Occipital lobe (tissue), 2 donors: ENCODE results near the gene KPNA4. TPM values are rescaled to one million over a fixed set of nuclear protein-coding genes. Genes with fewer than 3 reads are reported as not detected.
"Not testable (repeated sequence)": the region's sequence is repeated elsewhere in the genome, so short reads cannot be mapped to it uniquely, and the experiment has no call there.

Experiments used
- DNase-seq: peaks from one replicate; lab custom pipeline; 2025; lab: John Stamatoyannopoulos, UW
- total RNA-seq: library from RNA; depleted of rRNA; stranded (reverse); fragments of >200 nt; gene quantifications from one replicate; pipeline ENCODE4 v1.2.3, GENCODE V29; 2014

The KPNA4 gene, protein sequence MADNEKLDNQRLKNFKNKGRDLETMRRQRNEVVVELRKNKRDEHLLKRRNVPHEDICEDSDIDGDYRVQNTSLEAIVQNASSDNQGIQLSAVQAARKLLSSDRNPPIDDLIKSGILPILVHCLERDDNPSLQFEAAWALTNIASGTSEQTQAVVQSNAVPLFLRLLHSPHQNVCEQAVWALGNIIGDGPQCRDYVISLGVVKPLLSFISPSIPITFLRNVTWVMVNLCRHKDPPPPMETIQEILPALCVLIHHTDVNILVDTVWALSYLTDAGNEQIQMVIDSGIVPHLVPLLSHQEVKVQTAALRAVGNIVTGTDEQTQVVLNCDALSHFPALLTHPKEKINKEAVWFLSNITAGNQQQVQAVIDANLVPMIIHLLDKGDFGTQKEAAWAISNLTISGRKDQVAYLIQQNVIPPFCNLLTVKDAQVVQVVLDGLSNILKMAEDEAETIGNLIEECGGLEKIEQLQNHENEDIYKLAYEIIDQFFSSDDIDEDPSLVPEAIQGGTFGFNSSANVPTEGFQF
- 49.0 TPM for total RNA-seq

GRCh38 chr3:160565442-160566403, at the start of gene KPNA4:
TSS of gene KPNA4 (minus strand) at chr3:160565571. CDS start at chr3:160565282, 289 bp downstream.
- DNase-seq: peak; percentile 97

GRCh38 chr3:160613661-160614060, 48.3 kb upstream of the KPNA4 start:
- no peak for DNase-seq

DNA sequence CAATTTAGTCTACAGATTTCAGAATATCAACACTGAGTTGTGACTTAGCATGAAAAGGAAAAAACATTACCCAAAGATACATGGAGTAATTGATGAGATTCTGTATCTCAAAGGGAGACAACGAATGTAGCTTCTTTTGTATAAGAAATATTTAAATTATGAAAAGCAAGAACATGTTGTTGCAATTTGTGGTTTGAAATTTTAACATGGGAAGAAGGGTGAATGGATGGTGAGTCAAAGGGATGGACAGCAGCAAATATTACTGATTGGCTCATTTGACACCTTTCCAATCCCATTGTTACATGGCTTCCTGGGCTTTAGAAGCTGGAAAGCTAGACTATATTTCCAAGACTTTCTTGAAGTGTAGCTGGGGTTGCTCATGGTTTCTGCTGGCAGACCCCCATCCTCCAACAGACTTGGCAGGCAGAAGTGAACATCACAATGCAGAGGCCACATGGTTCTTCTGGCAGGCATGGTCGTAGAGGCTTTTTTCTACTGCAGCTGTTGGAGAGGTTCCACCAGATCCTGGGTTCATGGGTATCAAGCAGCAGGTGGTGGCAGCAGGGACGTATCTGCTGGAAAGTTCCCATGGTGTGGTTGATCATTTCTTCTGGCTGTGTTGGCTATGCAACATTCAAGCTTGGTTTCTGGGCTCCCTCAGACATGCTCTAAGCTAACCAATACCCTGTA, 47.2 kb upstream of the KPNA4 start:
- no peak for DNase-seq

DNA sequence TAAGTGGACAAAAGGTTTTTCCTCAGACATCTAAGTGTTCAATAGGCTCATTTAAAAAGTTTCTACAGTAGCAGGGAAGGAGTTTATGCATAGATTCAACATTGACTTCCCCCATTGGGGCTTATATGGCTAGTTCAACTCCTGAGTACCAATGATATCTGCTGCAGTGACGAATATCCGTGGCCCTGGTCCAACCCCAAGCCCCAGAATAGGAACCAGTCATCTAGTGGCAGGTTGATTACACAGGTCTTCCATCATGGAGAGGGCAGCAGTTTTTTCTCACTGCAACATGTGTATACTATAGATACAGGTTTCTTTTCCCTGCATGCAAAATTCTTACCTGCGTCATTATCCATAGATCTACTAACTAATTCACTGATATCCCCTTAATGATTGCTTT, 45.8 kb upstream of the KPNA4 start:
- DNase-seq: no peak

- DNase-seq: no peak
These were observed 43.5 kb upstream of the KPNA4 start for GRCh38 chr3:160608870-160609269.

DNA sequence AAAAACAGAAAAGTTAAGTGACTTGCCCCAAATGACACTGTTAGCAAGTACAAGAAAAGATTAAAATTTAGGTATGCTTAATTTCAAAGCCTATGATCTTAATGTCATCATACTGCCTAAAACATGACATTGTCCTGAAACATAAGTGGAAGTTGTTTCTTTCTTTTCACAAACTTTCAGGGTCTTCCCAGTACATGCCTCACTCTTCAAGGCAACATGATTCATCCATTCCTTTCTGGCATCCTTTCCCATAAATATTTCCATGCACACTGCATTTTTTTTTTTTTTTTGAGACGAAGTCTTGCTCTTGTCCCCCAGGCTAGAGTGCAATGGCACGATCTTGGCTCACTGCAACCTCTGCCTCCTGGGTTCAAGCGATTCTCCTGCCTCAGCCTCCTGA, 42.5 kb upstream of the KPNA4 start:
- no peak for DNase-seq

DNA sequence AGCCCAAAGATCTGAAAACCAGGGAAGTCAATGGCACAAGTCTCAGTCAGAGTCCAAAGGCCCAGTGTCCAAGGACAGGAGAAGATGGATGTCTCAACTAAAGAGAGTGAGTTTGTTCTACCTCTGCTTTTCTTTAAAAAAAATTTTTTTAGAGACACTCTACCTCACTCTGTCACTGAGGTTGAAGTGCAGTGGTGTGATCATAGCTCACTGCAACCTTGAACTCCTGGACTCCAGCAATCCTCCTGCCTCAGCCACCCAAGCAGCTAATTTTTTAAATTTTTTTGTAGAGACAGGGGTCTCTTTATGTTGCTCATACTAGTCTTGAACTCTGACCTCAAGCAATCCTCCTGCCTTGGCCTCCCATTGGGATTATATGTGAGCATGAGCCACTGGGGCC, 39.9 kb upstream of the KPNA4 start:
- no peak for DNase-seq

GRCh38 chr3:160603845-160604244, 38.5 kb upstream of the KPNA4 start:
- not testable (repeated sequence) for DNase-seq

- DNase-seq: no peak
These were observed 36.9 kb upstream of the KPNA4 start for GRCh38 chr3:160602259-160602658.

GRCh38 chr3:160601288-160601687, 35.9 kb upstream of the KPNA4 start:
- DNase-seq: no peak

- DNase-seq: no peak
These were observed 33.5 kb upstream of the KPNA4 start for GRCh38 chr3:160598865-160599264.

DNA sequence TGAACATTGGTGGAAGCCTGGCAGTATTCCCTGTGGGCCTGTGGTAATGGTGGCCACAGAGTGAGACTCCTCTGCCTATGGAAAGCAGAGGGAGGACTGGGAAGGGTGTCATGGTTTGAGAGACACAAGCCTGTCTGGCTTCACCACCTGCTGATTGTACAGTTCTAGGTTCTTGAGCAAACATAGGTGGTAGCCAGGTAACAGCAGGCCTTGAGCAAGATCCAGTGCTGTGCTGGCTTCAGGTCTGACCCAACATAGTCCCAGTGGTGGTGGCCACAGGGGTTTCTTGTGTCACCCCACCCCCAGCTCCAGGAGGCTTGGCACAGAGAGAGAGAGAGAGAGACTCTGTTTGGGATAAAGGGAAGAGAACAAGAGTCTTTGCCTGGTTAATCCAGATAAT, 22.7 kb upstream of the KPNA4 start:
- DNase-seq: no peak

DNA sequence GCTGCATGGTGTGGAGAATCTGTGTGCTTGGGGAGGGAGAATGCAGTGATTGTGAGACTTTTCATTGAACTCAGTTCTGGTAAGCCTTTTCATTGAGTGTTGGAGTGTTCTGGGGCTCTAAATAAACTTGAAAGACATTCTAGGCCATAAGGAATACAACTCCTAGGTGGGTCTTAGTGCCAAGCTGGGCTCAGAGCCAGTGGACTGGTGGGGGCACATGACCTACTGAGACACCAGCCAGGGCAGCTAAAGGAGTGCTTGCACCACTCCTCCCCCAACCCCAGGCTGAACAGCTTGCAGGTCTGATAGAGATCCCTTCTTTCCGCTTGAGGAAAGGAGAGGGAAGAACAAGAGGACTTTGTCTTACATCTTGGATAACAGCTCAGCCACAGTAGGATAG, 21.7 kb upstream of the KPNA4 start:
- no peak for DNase-seq

- no peak for DNase-seq
These were observed 21.3 kb upstream of the KPNA4 start for GRCh38 chr3:160586679-160587078.

GRCh38 chr3:160583451-160583850, 18.1 kb upstream of the KPNA4 start:
- DNase-seq: no peak

GRCh38 chr3:160580938-160581337, 15.6 kb upstream of the KPNA4 start:
- no peak for DNase-seq

DNA sequence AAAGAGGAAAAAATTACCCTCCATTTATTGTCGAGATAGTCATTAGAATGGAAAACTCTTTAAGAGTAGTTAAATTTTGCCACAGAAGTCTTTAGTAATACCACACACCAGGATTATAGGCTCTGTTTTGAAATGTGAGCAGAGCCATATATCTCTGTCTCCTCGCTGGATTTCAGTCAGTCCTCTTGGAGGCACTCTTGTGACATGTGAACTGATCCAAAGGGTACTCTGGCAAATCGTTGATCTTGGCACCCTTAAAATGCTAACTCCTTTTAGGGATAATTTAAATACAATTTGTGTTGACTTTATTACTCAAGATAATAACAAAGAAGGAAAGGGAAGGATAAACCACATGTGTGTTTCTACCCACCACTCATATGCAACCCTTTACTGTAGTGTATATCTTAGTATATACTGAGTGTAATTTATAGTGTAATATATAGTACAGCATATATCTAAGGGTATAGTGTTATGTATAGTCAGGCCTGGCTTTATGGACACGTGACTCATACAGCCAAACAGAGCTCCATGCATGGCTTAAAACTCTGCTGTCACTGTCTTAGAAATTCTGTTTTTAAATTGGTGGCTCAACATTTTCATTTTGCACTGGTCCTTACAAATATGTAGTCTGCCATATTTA, 12.3 kb upstream of the KPNA4 start:
- DNase-seq: no peak

DNA sequence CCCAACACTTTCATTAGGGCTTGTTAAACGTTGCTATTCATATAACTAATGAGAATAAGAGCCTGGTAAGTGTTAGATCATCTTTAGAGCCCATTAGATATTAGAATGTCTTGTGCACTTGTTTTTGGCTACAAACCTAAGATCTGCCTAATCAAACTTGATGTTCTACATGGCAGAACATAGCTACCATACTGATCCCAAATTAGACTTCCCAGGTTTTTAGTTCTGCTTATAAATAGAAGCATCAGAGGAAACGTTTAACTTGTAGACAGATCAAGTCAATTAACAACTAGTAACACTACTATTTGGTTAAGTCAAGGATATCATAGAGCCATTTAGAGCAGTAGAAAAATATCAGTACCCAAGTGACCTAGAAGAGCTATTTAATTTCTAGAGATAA, 11.7 kb upstream of the KPNA4 start:
- DNase-seq: no peak

- DNase-seq: no peak
These were observed 11.2 kb upstream of the KPNA4 start for GRCh38 chr3:160576621-160577020.

GRCh38 chr3:160575589-160575988, 10.2 kb upstream of the KPNA4 start:
- DNase-seq: no peak

GRCh38 chr3:160574636-160575035, 9.3 kb upstream of the KPNA4 start:
- no peak for DNase-seq
